Chondrocyte (in vitro differentiated cells): ENCODE measurements around the gene CYSRT1. TPM values are rescaled to one million over a fixed set of nuclear protein-coding genes. Genes with fewer than 3 reads are reported as not detected.

ENCODE experiments used
- DNase-seq: peaks from one replicate; pipeline ENCODE4 v3.0.0; 2021; ENCODE audit warnings: mixed read lengths, low spot score
- H3K27ac Mint-ChIP-seq: one replicate; pipeline ENCODE4 v1.8.0; 2021; ENCODE audit warnings: mild to moderate bottlenecking, moderate library complexity, mixed read lengths; ENCODE audit not compliant: unreplicated experiment
- H3K27me3 Mint-ChIP-seq: 2 replicates; pipeline ENCODE4 v1.8.0; 2021; ENCODE audit warnings: low read depth, mixed read lengths
- H3K36me3 Mint-ChIP-seq: 2 replicates; pipeline ENCODE4 v1.8.0; 2021; ENCODE audit warnings: low read depth, mixed read lengths
- H3K4me1 Mint-ChIP-seq: 2 replicates; pipeline ENCODE4 v1.8.0; 2021; ENCODE audit warnings: low read depth, mild to moderate bottlenecking, mixed read lengths
- H3K4me3 Mint-ChIP-seq: one replicate; pipeline ENCODE4 v1.8.0; 2021; ENCODE audit warnings: mild to moderate bottlenecking, moderate library complexity, mixed read lengths; ENCODE audit not compliant: unreplicated experiment
- H3K9me3 Mint-ChIP-seq: 2 replicates; pipeline ENCODE4 v1.8.0; 2021; ENCODE audit warnings: low read depth, mixed read lengths
- total RNA-seq: library from RNA; stranded (reverse); gene quantifications from 3 replicates; pipeline ENCODE4 v1.2.1, GENCODE V29; 2021
- TF ChIP-seq, protein P1 (sequence below): fragments of 200-600 bp; sonication (generic); IDR thresholded peaks from 2 replicates; pipeline ENCODE4 v1.5.0; 2021; ENCODE audit warnings: antibody characterized with exemption, mild to moderate bottlenecking, moderate library complexity

CYSRT1 gene
- total RNA-seq, 1 donor from 2014 or later, result 0.92 TPM

DNA sequence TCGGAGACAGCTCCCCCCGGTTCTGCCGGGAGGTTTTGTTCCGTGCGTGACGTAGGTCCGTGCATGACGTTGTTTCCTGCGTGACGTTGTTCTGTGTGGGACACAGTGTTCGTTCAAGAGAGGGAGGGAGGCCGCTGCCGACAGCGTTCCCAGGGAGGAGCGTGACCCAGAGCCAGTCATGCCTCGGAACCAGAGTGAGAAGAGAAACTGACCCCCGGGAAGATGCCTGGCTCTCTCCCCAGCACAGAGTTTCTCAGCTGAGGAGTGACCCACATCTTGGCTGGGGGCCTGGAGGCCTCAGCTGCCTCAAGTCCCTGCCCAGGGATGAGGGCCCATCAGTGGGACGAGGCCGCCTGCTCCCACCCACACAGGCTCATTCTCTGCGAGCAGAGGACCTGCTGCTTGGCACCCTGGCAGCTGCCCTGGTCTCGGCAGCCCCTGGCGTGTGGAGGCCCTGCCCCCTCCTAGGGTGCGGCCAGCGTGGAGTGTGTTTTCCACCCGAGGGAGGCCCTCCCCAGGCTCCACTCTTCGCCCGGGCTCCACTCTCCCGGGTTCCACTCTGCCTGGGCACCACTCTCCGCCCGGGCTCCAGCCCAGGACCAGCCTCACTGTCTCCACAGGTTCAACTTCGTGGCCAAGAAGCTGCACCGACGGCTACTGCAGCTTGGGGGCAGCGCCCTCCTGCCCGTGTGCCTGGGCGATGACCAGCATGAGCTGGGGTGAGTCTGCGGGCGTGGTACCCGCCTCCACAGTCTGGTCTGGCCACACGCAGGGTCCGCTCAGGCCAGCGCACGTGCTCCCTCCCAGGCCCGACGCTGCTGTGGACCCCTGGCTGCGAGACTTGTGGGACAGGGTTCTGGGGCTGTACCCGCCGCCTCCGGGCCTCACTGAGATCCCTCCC lies 11.6 kb upstream of the CYSRT1 start:
- DNase-seq, result no peak
- H3K27ac Mint-ChIP-seq, result no peak overlapping the region
- peaks cover under 1% of the 10 kb centered on the region for H3K4me1 Mint-ChIP-seq
- no peaks in the 10 kb centered on the region for H3K9me3 Mint-ChIP-seq
- TF ChIP-seq, protein P1, sequence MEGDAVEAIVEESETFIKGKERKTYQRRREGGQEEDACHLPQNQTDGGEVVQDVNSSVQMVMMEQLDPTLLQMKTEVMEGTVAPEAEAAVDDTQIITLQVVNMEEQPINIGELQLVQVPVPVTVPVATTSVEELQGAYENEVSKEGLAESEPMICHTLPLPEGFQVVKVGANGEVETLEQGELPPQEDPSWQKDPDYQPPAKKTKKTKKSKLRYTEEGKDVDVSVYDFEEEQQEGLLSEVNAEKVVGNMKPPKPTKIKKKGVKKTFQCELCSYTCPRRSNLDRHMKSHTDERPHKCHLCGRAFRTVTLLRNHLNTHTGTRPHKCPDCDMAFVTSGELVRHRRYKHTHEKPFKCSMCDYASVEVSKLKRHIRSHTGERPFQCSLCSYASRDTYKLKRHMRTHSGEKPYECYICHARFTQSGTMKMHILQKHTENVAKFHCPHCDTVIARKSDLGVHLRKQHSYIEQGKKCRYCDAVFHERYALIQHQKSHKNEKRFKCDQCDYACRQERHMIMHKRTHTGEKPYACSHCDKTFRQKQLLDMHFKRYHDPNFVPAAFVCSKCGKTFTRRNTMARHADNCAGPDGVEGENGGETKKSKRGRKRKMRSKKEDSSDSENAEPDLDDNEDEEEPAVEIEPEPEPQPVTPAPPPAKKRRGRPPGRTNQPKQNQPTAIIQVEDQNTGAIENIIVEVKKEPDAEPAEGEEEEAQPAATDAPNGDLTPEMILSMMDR, result peak; percentile 48
- H3K36me3 Mint-ChIP-seq, result peaks cover 4% of the 10 kb centered on the region
- no peak overlapping the region for H3K4me3 Mint-ChIP-seq
- H3K27me3 Mint-ChIP-seq, result no peaks in the 10 kb centered on the region

- peaks cover 2% of the 10 kb centered on the region for H3K36me3 Mint-ChIP-seq
- no peak overlapping the region for H3K27ac Mint-ChIP-seq
- H3K4me1 Mint-ChIP-seq, result peaks cover 7% of the 10 kb centered on the region
- H3K27me3 Mint-ChIP-seq, result no peaks in the 10 kb centered on the region
- no peak for DNase-seq
- H3K9me3 Mint-ChIP-seq, result no peaks in the 10 kb centered on the region
- H3K4me3 Mint-ChIP-seq, result no peak overlapping the region
- TF ChIP-seq, protein P1, result no peak
These were observed 10.4 kb upstream of the CYSRT1 start for GRCh38 chr9:137214620-137215019.

GRCh38 chr9:137215196-137215986 lies 9.6 kb upstream of the CYSRT1 start:
- Mint-ChIP-seq H3K27ac (no peak overlapping the region), H3K4me1 (peaks cover 7% of the 10 kb centered on the region), H3K27me3 (no peaks in the 10 kb centered on the region), H3K4me3 (no peak overlapping the region), H3K9me3 (no peaks in the 10 kb centered on the region), H3K36me3 (peaks cover 2% of the 10 kb centered on the region)
- TF ChIP-seq, protein P1, result no peak
- no peak for DNase-seq

- Mint-ChIP-seq H3K4me3 (no peak overlapping the region), H3K27me3 (no peaks in the 10 kb centered on the region), H3K27ac (no peak overlapping the region), H3K36me3 (peaks cover 2% of the 10 kb centered on the region), H3K9me3 (no peaks in the 10 kb centered on the region), H3K4me1 (peaks cover 7% of the 10 kb centered on the region)
- TF ChIP-seq, protein P1, result no peak
- DNase-seq, result no peak
These were observed 8.6 kb upstream of the CYSRT1 start for GRCh38 chr9:137216188-137216965.
